GM12872 (cell line): ENCODE measurements around the gene NACC2.

Source experiments
- CTCF ChIP-seq: IDR thresholded peaks from 3 replicates; pipeline ENCODE4 v1.5.1; 2011; ENCODE audit warnings: low read depth, mild to moderate bottlenecking, low read length, moderate library complexity; ENCODE audit not compliant: insufficient read depth

The NACC2 gene

GRCh38 chr9:136047775-136048559, 47.1 kb downstream of the NACC2 start:
- TF ChIP-seq CTCF, result no peak

GRCh38 chr9:136047076-136047774, 47.9 kb downstream of the NACC2 start:
- TF ChIP-seq CTCF, result no peak

GRCh38 chr9:136046554-136046920, 48.6 kb downstream of the NACC2 start:
- no peak for TF ChIP-seq CTCF

GRCh38 chr9:136045595-136046553, 49.2 kb downstream of the NACC2 start:
- TF ChIP-seq CTCF, result no peak

- no peak for TF ChIP-seq CTCF
These were observed 50.0 kb downstream of the NACC2 start for GRCh38 chr9:136044971-136045594.

GRCh38 chr9:136044207-136044970, 50.7 kb downstream of the NACC2 start:
- no peak for TF ChIP-seq CTCF
